Activated T-helper 1 cell treated with Interleukin-2 at 50 U/mL for 16 hours (primary cell): Measurements from ENCODE around the gene MAS1L.

Experiments used
- DNase-seq: peaks from one replicate; pipeline ENCODE4 v3.0.0-alpha.2; 2020; ENCODE audit warnings: low read depth

MAS1L gene

GRCh38 chr6:29510746-29511300 is 23.1 kb upstream of the MAS1L start:
- DNase-seq: no peak

GRCh38 chr6:29510202-29510601 is 22.4 kb upstream of the MAS1L start:
- no peak for DNase-seq

DNA sequence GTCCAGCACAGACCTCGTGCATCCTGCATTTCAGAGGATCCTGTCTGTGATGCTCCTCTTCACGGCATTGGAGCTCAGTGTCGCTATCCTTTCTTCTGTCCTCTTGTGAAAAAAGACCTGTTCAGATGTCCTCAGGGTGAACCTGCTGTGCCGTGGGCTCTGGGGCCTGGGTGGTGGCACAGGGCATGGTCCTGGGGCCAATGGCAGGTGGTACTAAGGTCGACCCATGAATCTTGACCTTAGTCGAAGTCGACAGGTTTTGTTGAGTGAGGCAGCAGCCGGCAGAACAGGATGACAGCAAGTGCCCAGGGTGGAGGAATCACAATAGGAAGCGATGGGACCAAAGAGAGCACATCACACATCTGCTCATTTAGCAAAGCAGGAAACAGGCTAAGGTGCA is 22.0 kb upstream of the MAS1L start:
- no peak for DNase-seq

DNA sequence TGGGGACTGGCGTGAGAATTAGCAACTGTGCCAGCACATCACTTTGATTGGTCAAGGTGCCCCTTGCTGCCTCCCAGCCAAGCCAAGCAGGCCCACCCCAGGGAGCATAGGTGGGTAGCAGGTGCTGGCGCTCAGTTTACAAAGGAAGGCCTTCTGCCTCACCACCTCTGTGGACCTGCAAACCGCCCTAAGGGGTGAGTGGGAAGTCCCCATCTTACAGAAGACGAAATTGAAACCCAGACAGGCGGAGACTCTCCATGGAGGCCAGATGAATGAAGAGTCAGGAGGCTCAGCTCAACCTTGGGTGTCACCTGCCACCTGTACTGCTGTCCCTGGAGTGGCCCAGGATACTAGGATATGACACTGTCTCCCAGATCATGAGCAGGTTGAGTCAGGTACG is 21.5 kb upstream of the MAS1L start:
- DNase-seq: no peak

DNA sequence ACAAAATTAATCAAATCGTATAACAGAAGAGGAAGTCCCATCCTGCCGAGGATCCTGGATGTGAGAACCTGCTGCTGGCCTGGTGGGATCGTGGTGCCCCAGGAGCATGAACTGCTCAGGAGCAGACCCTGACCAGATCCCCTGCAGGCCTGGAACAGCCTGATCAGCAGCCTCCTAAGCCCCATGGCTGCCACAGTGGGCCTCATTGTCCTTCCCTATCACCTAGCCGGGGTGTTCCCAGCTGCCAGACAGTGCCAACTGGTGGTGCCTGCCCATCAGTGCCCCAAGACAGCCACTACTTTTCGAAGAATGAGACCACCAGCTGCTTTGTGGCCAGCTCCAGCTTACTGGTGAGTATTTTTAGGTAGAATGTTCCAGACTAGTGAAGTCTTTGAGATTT is 19.6 kb upstream of the MAS1L start:
- DNase-seq: no peak

DNA sequence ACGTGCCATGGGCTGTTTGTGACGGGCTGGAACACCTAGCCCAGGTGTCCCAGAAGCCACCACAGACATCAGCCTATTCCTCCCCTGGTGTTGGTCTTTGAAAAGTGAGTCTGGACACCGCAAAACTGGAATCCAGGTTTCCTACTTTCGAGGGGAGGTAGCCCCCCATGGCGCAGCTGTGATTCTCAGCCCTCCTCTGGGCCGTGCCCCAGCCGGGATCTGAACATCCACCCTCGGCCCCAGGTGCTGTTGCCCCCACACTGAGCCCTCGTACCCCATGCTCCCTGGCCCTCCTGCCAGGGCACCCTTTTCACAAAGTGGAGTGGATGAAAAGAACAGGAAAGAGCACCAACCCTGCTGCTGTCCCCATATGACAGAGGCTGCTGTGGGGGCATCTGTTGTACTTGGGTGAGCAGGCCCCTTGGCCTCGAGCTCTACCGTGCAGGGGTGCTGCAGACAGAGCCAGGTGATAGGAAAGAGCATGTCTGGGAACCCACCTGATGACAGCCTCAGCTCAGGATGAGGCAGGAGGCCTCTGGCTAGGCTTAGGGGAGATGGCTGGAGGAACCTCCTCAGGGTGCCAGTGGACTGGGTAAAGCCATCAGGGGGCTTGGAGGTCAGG is 18.8 kb upstream of the MAS1L start:
- no peak for DNase-seq

DNA sequence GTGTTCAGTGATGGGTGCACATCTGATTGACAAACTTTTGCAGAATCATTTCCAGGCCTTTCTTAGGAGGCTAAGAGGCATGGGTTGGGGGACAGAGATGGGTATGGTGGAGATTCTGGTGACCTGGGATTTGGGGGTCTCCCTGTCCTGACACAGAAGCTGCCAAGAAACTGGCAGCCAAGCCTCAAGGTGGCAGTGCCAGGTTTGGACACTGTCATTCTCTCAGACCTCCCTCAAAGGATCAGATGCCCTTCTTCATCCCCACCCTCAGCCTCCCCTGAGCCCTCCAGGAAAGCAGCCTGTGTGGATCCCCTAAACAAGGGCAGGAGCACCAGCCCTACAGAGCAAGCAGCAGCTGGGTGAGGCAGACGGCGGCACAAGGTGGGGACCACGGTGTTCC is 18.1 kb upstream of the MAS1L start:
- no peak for DNase-seq

DNA sequence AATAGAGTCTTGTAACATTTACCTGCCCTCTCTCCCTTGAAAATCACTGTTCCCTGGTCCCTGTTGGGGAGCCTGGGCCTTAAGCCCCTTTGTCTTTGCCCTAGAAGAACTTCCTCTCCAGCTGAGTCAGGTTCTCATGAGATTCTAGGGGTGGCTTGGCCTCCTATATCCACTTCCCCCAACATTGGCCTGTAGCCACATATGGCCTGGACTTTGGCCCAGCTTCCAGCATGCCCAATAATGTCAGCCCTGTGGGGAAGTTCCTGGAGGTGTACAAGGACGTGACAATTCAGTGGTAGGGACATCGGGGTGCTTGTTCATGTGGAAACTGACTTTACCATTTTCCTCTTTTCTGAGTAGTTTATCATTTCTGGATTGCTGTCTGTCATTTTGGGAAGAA is 17.2 kb upstream of the MAS1L start:
- DNase-seq: no peak

GRCh38 chr6:29502597-29502996 is 14.8 kb upstream of the MAS1L start:
- DNase-seq: no peak

DNA sequence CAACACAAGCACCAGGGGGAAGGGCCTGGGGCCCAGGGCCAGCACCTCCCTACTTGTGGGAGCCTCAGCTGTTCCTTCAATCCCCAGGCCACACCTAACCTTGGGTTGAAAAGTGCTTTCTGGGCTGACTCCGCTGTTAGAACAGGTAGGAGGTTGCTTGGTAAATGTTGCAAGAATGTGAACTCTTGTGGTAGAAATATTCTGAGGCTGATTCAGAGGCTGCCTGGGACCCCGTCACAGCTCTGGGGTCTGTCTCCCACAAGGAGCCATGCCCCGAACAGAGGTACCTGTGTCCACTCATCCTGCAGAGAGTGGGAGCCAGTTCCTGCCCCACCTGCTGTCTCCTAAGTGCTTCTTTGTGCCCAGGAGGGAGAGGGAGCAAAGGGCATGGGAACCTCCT is 14.4 kb upstream of the MAS1L start:
- no peak for DNase-seq

- no peak for DNase-seq
Observed at GRCh38 chr6:29501106-29501505, 13.3 kb upstream of the MAS1L start.

DNA sequence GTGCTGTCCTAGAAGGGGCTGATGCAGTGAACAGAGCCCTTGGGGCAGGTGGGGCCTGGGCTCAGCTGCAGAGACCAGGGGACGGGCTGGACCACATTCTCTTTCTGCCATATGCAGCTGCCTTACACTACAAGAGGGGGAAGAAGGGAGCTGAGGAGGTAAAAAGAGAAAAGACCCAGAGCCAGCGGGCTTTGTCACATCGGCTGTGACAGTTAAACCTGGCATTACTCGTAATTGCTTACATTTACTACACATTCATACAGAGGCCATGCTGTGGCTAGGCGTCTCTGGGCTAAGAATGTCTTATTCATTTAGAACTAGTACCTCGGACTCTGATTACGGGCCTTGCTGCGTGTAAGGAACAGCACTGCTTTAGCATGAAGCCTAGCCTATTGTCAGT is 12.8 kb upstream of the MAS1L start:
- DNase-seq: no peak

DNA sequence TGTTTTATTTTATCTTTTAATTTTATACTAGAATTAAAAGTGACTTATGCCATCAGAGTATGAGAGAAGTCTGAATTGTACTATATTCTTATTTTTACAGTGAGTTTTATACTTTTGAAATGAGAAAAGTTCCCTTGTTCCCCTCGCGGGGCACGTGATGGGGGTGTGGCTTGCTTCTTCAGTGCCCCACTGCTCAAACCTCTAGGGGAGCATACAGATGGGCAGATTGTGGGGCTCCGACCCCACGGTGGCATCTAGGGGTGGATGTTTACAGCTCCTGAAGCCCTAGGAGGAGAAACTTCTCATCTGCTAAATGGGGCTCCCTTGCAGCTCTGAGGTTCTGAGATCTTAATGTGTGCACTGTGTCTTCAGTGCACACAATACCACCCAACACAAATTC is 11.9 kb upstream of the MAS1L start:
- no peak for DNase-seq

DNA sequence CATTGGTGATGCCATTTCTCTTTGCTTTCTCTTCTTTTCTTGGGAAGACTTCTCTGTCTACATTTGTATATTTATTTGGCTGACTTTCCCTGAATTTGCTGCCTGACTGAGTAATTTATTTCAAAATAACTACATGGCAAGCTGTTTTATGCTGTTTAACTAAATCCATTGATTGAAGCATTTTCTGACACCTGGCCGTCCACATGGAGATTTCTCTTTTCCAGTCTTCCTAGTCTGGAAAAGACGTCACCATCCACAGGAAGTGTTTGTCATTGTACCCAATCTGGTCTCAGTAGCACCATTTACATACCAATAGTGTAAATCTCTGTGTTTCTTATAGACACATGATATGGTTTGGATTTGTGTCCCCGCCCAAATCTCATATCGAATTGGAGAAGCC is 9.2 kb upstream of the MAS1L start:
- no peak for DNase-seq

DNA sequence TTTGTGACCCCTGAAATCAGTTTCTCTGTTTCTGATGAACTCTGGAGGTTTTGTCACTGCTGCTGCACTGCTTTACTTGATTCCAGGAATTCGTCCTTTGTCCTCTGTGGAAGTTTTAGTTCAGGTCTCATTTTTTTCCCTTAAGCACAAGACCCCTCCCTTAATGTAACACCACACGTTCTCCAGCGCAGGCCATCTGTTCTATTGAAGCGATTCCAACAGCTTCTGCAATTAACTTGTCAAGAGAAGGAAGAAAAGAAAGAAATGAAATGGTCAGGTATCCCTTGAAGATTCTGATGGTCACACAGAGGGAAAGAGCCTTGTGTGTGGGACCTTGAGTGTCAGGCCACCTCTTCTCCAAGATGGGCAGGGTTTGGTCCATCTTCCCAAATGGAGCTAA is 7.8 kb upstream of the MAS1L start:
- DNase-seq: no peak

- DNase-seq: no peak
Observed at GRCh38 chr6:29494131-29494530, 6.4 kb upstream of the MAS1L start.

- DNase-seq: no peak
Observed at GRCh38 chr6:29493261-29493660, 5.5 kb upstream of the MAS1L start.

DNA sequence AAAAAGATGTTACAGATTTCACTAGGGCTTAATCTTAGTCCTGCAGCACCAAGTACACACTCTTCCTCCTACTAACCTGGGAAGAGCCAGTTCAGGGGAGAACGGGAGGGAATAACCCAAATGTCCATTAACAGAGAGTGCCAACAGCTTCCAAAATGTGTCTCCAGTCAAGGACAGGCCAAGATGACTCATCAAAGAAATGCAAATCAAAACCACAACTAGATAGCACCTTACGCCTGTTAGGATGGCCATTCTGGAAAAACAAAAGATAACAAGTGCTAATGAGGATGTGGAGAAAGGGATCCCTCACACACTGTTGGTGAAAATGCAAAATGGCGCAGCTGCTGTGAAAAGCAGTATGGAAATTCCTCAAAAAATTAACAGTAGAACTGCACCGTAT is 3.8 kb upstream of the MAS1L start:
- DNase-seq: no peak

DNA sequence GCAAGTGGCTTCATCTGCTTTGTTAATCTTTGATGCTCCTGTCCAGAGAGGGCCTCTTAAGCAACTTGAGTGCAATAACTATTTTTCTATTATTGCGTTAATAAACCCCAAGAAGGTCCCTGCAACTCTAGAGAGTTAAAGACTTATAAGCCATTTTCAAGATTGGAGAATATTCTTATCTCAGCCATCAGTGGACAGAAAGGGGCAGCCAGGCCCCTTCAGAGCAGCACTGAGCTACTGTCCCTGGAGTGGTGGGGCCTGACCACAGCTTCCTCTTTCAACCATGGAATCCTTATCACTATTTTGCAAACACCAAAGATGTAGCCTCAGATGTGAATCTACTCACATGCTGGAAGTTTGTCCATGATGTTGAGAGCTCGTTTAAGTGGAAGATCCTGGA is 2.8 kb upstream of the MAS1L start:
- no peak for DNase-seq

GRCh38 chr6:29490055-29490454 is 2.3 kb upstream of the MAS1L start:
- DNase-seq: no peak

DNA sequence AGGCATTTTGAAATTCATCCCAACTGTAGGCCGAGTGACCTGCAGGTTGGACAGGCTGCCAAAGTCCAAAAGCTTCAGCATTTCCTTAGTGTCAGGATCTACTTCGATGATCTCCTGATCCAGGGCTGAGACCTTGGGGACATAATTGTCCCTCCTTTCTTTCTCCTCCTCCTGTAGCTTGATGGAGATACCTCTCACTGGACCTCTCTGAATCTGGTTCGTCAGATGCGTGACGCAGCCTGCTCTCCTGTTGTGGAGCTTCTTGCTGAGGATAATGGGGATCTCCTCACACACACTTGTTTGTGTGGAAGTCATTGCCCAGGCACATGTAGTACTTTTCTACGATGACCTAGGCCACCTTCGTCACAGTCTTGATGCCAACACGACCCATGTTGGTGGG is 1.5 kb upstream of the MAS1L start:
- DNase-seq: no peak

DNA sequence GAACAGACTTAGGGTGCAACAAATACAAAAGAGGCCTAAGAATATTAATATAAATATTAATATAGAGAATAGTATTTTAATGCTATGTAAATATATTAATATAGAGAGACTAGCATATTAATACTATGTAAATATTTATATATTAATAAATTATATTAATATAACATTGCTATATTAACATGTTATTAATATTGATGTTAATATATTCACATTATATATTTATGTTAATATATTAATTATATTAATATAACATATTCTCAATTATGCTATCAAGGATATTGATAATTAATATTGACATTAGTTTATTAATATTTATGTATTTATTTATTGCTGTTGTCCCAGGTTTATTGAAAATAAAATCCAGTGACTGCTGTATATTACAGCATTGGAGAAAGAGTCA is 1.1 kb upstream of the MAS1L start:
- no peak for DNase-seq

GRCh38 chr6:29487131-29487530 is 625 bp downstream of the MAS1L start:
- DNase-seq: no peak

GRCh38 chr6:29486577-29486976 is 1.2 kb downstream of the MAS1L start:
- no peak for DNase-seq

DNA sequence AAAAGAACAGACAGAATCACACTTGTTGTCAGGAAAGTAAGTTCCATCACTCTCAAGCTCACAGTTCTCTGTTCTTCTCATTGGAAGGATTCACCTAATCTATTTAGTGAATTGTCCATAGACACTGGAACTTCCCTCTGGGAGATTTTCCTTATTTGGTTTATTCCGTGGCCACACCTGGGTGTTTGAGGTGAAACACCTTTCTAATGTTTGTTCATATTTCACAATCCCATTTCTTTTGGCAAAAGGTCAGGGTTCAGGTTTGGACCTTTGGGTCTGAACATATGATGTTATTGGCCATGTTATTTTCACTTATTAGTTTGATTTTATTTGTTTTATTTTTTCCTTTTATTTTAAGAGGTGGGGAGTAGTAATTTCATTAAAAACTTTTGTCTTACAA is 4.0 kb downstream of the MAS1L start:
- no peak for DNase-seq
